Endothelial cell of umbilical vein (primary cell): ENCODE data around the gene THY1. TPM values are rescaled to one million over a fixed set of nuclear protein-coding genes. Genes with fewer than 3 reads are reported as not detected.

Source experiments
- BruUV-seq: library from RNA; stranded (reverse); fragments of 400-500 nt; replicated peaks from 2 replicates; lab custom pipeline; 2021; lab: Mats Ljungman, UMichigan
- CTCF ChIA-PET: fragments of 300-600, 350-600 bp; sonication (Branson Sonifier 250); formaldehyde crosslinking; loops from one replicate; lab custom pipeline; 2021; ENCODE audit warnings: antibody characterized with exemption, inconsistent platforms; lab: Charles Lee
- POLR2A ChIA-PET: fragments of 300-600, 350-600 bp; sonication (Branson Sonifier 250); formaldehyde crosslinking; loops from one replicate; lab custom pipeline; 2021; ENCODE audit warnings: antibody characterized with exemption, inconsistent platforms; lab: Charles Lee
- DNase-seq: peaks from one replicate; pipeline ENCODE4 v3.0.0-alpha.2; 2011; ENCODE audit warnings: low read depth, low spot score
- FAIRE-seq: peaks from 2 replicates; lab custom pipeline; 2011; peaks lifted over from hg19 to GRCh38; lab: Jason Lieb, UNC
- H2AFZ ChIP-seq: 2 replicates; pipeline ENCODE4 v1.6.0; 2012; ENCODE audit warnings: low read depth, low read length, control low read depth, inconsistent platforms
- H3K27ac ChIP-seq: 2 replicates; pipeline ENCODE4 v1.5.1; 2011; ENCODE audit warnings: low read depth, mild to moderate bottlenecking, control low read depth, low read length, moderate library complexity; ENCODE audit not compliant: insufficient read depth
- H3K27me3 ChIP-seq, 2 experiments: 2 replicates each; pipeline versions ENCODE4 v1.6.0 to v1.6.1; 2011; ENCODE audit warnings: low read length in 2 of 2, mixed read lengths in 1 of 2; ENCODE audit not compliant: control insufficient read depth in 2 of 2, insufficient read depth in 2 of 2
- H3K36me3 ChIP-seq, 2 experiments: 2 replicates in 1 of 2; 3 replicates in 1 of 2; pipeline ENCODE4 v1.5.1; 2011; ENCODE audit warnings: low read length in 2 of 2, mild to moderate bottlenecking in 1 of 2, moderate library complexity in 1 of 2; ENCODE audit not compliant: control insufficient read depth in 2 of 2, insufficient read depth in 2 of 2; ENCODE audit errors: extremely low read depth in 1 of 2
- H3K4me1 ChIP-seq: 3 replicates; pipeline ENCODE4 v1.5.1; 2011; ENCODE audit warnings: mild to moderate bottlenecking, low read length; ENCODE audit not compliant: control insufficient read depth, insufficient read depth; ENCODE audit errors: extremely low read depth
- H3K4me2 ChIP-seq: 2 replicates; pipeline ENCODE4 v1.6.1; 2011; ENCODE audit warnings: low read length, control low read depth, mixed read lengths; ENCODE audit not compliant: insufficient read depth
- H3K4me3 ChIP-seq, 3 experiments: fragments of 200-600 bp in 1 of 3; sonication (generic), shearing (Covaris generic) in 1 of 3; replicated peaks in 1 of 3; 2 replicates each; pipeline ENCODE4 v1.5.1; 2011 to 2016; ENCODE audit warnings: control low read depth in 3 of 3, low read length in 3 of 3, mild to moderate bottlenecking in 2 of 3, inconsistent platforms in 1 of 3, low read depth in 1 of 3, moderate library complexity in 1 of 3; ENCODE audit not compliant: insufficient read depth in 1 of 3
- H3K79me2 ChIP-seq: 2 replicates; pipeline ENCODE4 v1.6.0; 2012; ENCODE audit warnings: low read length, inconsistent platforms; ENCODE audit not compliant: control insufficient read depth, insufficient read depth
- H3K9ac ChIP-seq: replicated peaks from 2 replicates; pipeline ENCODE3; 2011; ENCODE audit warnings: low read length, control low read depth; ENCODE audit not compliant: insufficient read depth; ENCODE audit errors: extremely low read depth
- H3K9me1 ChIP-seq: replicated peaks from 3 replicates; pipeline ENCODE4 v1.6.0; 2011; ENCODE audit warnings: mild to moderate bottlenecking, low read length; ENCODE audit not compliant: control insufficient read depth, insufficient read depth; ENCODE audit errors: extremely low read depth
- H3K9me3 ChIP-seq: replicated peaks from 2 replicates; pipeline ENCODE4 v1.5.1; 2012; ENCODE audit warnings: low read length, inconsistent platforms; ENCODE audit not compliant: control insufficient read depth, insufficient read depth
- H4K20me1 ChIP-seq: replicated peaks from 2 replicates; pipeline ENCODE3; 2011; ENCODE audit warnings: mild to moderate bottlenecking, low read length; ENCODE audit not compliant: control insufficient read depth, insufficient read depth; ENCODE audit errors: extremely low read depth
- EZH2 ChIP-seq: IDR thresholded peaks from 2 replicates; pipeline ENCODE4 v1.6.1; 2012; ENCODE audit warnings: borderline replicate concordance, low read depth, mild to moderate bottlenecking, moderate library complexity, low read length, inconsistent platforms; ENCODE audit not compliant: severe bottlenecking
- FOS ChIP-seq: IDR thresholded peaks from 2 replicates; pipeline ENCODE4 v1.6.1; 2011; ENCODE audit warnings: mild to moderate bottlenecking, low read length, moderate library complexity, borderline replicate concordance; ENCODE audit not compliant: insufficient read depth
- GATA2 ChIP-seq: IDR thresholded peaks from 2 replicates; pipeline ENCODE4 v1.7.0; 2011; ENCODE audit warnings: low read depth, mild to moderate bottlenecking, moderate library complexity, mixed read lengths, low read length; ENCODE audit not compliant: insufficient read length, insufficient read depth
- JUN ChIP-seq: IDR thresholded peaks from 2 replicates; pipeline ENCODE4 v1.6.1; 2011; ENCODE audit warnings: borderline replicate concordance, low read depth; ENCODE audit not compliant: insufficient read length, insufficient read depth
- MYC ChIP-seq: IDR thresholded peaks from one replicate; pipeline ENCODE4 v1.6.1; 2011; ENCODE audit warnings: mild to moderate bottlenecking, low read depth, low read length
- POLR2A ChIP-seq: IDR thresholded peaks from 2 replicates; pipeline ENCODE4 v1.6.1; 2012; ENCODE audit warnings: low read depth, mild to moderate bottlenecking, control low read depth, low read length
- POLR2AphosphoS5 ChIP-seq: IDR thresholded peaks from 2 replicates; pipeline ENCODE4 v1.6.1; 2012; ENCODE audit warnings: low read depth, mild to moderate bottlenecking, control low read depth, low read length, moderate library complexity; ENCODE audit not compliant: insufficient read depth
- dilution Hi-C: fragments of 300-500 bp; cut with MboI; formaldehyde crosslinking; loops from one replicate; pipeline ENCODE4 v1.15.0; 2019; ENCODE audit warnings: low sequenced_read_pairs; ENCODE audit not compliant: extremely low pct_ligation_motif_present
- intact Hi-C: fragments of 100-400 bp; cut with micrococcal nuclease; formaldehyde crosslinking; loops from one replicate; pipeline ENCODE4 v1.10.0; 2022
- polyA plus RNA-seq, 4 experiments: library from polyadenylated mRNA; depleted of rRNA in 3 of 4; stranded (reverse) in 3 of 4; unstranded in 1 of 4; fragments of >200 nt; gene quantifications; 2 replicates each; pipeline versions ENCODE4 v1.2.1 to v1.2.3, GENCODE V29; 2011 to 2012; ENCODE audit warnings: missing spikeins in 1 of 4
- total RNA-seq: library from RNA; stranded (reverse); gene quantifications from 2 replicates; pipeline ENCODE4 v1.2.3, GENCODE V29; 2021
- TF ChIP-seq, protein P1 (sequence below): IDR thresholded peaks from 2 replicates; pipeline ENCODE4 v1.6.1; 2011; ENCODE audit not compliant: insufficient read depth, insufficient read length
- TF ChIP-seq, protein P2 (sequence below), 2 donors: IDR thresholded peaks; 1 replicate in 1 of 2; 2 replicates in 1 of 2; pipeline ENCODE4 v1.5.1; 2011; ENCODE audit warnings: low read length in 2 of 2, mild to moderate bottlenecking in 2 of 2, moderate library complexity in 2 of 2, control low read depth in 1 of 2, inconsistent platforms in 1 of 2, low read depth in 1 of 2; ENCODE audit not compliant: insufficient read depth in 1 of 2; ENCODE audit errors: extremely low read depth in 1 of 2

THY1 gene
- total and polyA plus RNA-seq, 2 donors (not counting 3 experiments of a cell fraction or from before 2014, with no cell fraction given) = 0.75 to 1.4 TPM

DNA sequence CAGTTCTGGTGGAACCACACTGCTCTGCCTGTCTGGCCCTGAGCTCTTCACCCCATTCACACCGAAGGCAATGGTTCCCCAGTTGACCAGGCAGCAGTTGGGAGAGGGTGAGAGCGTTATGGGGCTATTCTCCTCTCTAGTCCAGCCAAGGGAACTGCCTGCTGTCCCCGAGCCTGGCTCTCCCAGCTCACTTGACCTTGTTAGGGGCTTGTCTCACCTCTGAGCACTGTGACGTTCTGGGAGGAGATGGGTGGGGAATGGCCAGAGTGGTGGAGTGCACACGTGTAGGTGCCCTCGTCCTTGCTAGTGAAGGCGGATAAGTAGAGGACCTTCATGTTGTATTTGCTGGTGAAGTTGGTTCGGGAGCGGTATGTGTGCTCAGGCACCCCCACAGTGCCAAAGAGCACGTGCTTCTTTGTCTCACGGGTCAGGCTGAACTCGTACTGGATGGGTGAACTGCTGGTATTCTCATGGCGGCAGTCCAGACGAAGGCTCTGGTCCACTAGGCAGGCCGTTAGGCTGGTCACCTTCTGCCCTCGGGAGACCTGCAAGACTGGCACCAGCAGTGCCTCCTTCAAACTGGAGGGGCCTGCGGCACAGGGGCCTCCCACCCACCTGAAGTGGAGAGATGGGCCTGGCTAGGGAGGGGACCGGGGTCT lies 3.0 kb downstream of the THY1 start:
- POLR2A ChIA-PET = no interaction called here
- no peak overlapping the region for H3K4me2 ChIP-seq
- no peaks in the 10 kb centered on the region for H3K36me3 ChIP-seq
- H2AFZ ChIP-seq = no peak overlapping the region
- no peak overlapping the region for H3K4me3 ChIP-seq
- BruUV-seq = no TSS peak
- H3K4me1 ChIP-seq = no peaks in the 10 kb centered on the region
- no peaks in the 10 kb centered on the region for H3K79me2 ChIP-seq
- H3K27me3 ChIP-seq = peaks cover 26 to 32% of the 10 kb centered on the region in 2 experiments
- no peak overlapping the region for H3K9ac ChIP-seq
- H3K27ac ChIP-seq = no peak overlapping the region
- H4K20me1 ChIP-seq = no peaks in the 10 kb centered on the region
- FAIRE-seq (no peak), DNase-seq (no peak)
- no peaks in the 10 kb centered on the region for H3K9me1 ChIP-seq
- CTCF ChIA-PET = no interaction called here
- H3K9me3 ChIP-seq = no peaks in the 10 kb centered on the region
- intact Hi-C loops (no loop called here), dilution Hi-C loops (no loop called here)
- TF ChIP-seq POLR2A = no peak
- TF ChIP-seq, protein P1, sequence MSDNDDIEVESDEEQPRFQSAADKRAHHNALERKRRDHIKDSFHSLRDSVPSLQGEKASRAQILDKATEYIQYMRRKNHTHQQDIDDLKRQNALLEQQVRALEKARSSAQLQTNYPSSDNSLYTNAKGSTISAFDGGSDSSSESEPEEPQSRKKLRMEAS = no peak
- TF ChIP-seq FOS = no peak
- TF ChIP-seq POLR2AphosphoS5 = no peak
- TF ChIP-seq, protein P2, sequence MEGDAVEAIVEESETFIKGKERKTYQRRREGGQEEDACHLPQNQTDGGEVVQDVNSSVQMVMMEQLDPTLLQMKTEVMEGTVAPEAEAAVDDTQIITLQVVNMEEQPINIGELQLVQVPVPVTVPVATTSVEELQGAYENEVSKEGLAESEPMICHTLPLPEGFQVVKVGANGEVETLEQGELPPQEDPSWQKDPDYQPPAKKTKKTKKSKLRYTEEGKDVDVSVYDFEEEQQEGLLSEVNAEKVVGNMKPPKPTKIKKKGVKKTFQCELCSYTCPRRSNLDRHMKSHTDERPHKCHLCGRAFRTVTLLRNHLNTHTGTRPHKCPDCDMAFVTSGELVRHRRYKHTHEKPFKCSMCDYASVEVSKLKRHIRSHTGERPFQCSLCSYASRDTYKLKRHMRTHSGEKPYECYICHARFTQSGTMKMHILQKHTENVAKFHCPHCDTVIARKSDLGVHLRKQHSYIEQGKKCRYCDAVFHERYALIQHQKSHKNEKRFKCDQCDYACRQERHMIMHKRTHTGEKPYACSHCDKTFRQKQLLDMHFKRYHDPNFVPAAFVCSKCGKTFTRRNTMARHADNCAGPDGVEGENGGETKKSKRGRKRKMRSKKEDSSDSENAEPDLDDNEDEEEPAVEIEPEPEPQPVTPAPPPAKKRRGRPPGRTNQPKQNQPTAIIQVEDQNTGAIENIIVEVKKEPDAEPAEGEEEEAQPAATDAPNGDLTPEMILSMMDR (IDR thresholded peaks at IDR 0.05; ENCODE audit: extremely low read depth in 1 of 2, insufficient read depth in 1 of 2, low read depth in 1 of 2, low read length in 2 of 2) = no peak
- no peak for TF ChIP-seq JUN
- TF ChIP-seq MYC = no peak
- TF ChIP-seq EZH2 = no peak
- no peak for TF ChIP-seq GATA2
